Activated CD4-positive, alpha-beta T cell treated with anti-CD3 and anti-CD28 coated beads, Interleukin-2, amount 10 ng/mL, durations not matched to agents 24 days and 14 days (primary cell): Measurements from ENCODE around the gene CD226. TPM values are rescaled to one million over a fixed set of nuclear protein-coding genes. Genes with fewer than 3 reads are reported as not detected.
"Not testable (repeated sequence)": the region's sequence is repeated elsewhere in the genome, so short reads cannot be mapped to it uniquely, and the experiment has no call there.

Source experiments
- DNase-seq: peaks from one replicate; pipeline ENCODE4 v3.0.0; 2022
- H3K27ac Mint-ChIP-seq: one replicate; pipeline ENCODE4 v1.8.0; 2022; ENCODE audit warnings: mild to moderate bottlenecking, mixed read lengths
- H3K27me3 Mint-ChIP-seq: one replicate; pipeline ENCODE4 v1.8.0; 2022; ENCODE audit warnings: mixed read lengths
- H3K36me3 Mint-ChIP-seq: one replicate; pipeline ENCODE4 v1.8.0; 2022; ENCODE audit warnings: low read depth, mild to moderate bottlenecking, mixed read lengths
- H3K4me1 Mint-ChIP-seq: one replicate; pipeline ENCODE4 v1.8.0; 2021; ENCODE audit warnings: mixed read lengths
- H3K4me3 Mint-ChIP-seq: one replicate; pipeline ENCODE4 v1.8.0; 2022; ENCODE audit warnings: mild to moderate bottlenecking, moderate library complexity, mixed read lengths
- H3K9me3 Mint-ChIP-seq: one replicate; pipeline ENCODE4 v1.8.0; 2021; ENCODE audit warnings: mixed read lengths
- intact Hi-C: fragments of 100-400 bp; cut with micrococcal nuclease; formaldehyde crosslinking; loops from one replicate; pipeline ENCODE4 v1.15.1; 2023
- total RNA-seq: library from RNA; stranded (reverse); gene quantifications from 2 replicates; pipeline ENCODE4 v1.2.3, GENCODE V29; 2022

Gene CD226
- total RNA-seq, 1 donor from 2014 or later, result 121 TPM

- H3K4me1 Mint-ChIP-seq, result peaks cover 9% of the 10 kb centered on the region
- peaks cover 4% of the 10 kb centered on the region for H3K9me3 Mint-ChIP-seq
- H3K27me3 Mint-ChIP-seq, result no peaks in the 10 kb centered on the region
- no peak overlapping the region for H3K4me3 Mint-ChIP-seq
- intact Hi-C loops, result loop anchor here (2.0 kb wide), 1 partner anchor 17 kb away; no protein-coding TSS in a partner anchor
- H3K27ac Mint-ChIP-seq, result no peak overlapping the region
- no peak for DNase-seq
- peaks cover 70% of the 10 kb centered on the region for H3K36me3 Mint-ChIP-seq
Observed at GRCh38 chr18:69865776-69866175, 81.9 kb downstream of the CD226 start.

DNA sequence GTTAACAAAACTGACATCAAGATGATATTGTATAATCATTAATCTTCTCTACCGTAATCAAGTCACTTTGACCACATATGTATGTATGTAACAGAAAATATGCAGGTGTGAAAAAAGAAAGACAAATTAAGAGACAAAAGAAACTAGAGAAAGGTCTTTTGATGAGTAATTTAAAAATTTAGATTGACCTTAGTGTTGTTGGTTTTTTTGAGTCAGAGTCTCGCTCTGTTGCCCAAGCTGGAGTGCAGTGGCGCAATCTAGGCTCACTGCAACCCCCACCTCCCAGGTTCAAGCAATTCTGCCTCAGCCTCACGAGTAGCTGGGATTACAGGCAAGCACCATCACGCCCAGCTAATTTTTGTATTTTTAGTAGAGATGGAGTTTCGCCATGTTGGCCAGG is 82.9 kb downstream of the CD226 start:
- H3K4me3 Mint-ChIP-seq, H3K9me3 Mint-ChIP-seq, H3K27me3 Mint-ChIP-seq, H3K4me1 Mint-ChIP-seq, intact Hi-C loops, DNase-seq: not testable (repeated sequence)
- H3K36me3 Mint-ChIP-seq, result peaks cover 66% of the 10 kb centered on the region
- H3K27ac Mint-ChIP-seq, result peak overlapping the region; percentile 56

DNA sequence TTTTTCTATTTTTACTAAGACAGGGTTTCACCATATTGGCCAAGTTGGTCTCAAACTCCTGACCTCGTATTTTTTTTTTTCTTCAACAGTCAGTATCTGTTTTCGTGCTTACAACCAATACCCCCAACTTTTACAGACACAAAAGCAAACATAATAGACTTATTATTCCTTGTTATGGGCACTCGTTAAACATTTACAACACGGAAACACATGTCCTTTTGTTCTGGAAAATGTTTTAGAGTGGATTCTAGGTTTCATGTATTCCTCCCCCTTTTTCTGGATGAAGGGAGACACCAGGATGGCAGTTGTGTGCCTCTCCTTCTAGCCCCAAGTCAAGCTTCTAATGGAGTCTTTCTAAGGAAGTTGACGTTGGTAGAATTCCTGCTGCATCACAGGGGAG is 88.8 kb downstream of the CD226 start:
- no peaks in the 10 kb centered on the region for H3K27me3 Mint-ChIP-seq
- H3K27ac Mint-ChIP-seq, result no peak overlapping the region
- H3K9me3 Mint-ChIP-seq, result peaks cover 10% of the 10 kb centered on the region
- intact Hi-C loops, result no loop called here
- DNase-seq, result no peak
- H3K4me1 Mint-ChIP-seq, result peaks cover 3% of the 10 kb centered on the region
- peaks cover 55% of the 10 kb centered on the region for H3K36me3 Mint-ChIP-seq
- no peak overlapping the region for H3K4me3 Mint-ChIP-seq

GRCh38 chr18:69854455-69854854 is 93.2 kb downstream of the CD226 start:
- DNase-seq, result no peak
- no peak overlapping the region for H3K4me3 Mint-ChIP-seq
- peaks cover 3% of the 10 kb centered on the region for H3K4me1 Mint-ChIP-seq
- H3K27me3 Mint-ChIP-seq, result no peaks in the 10 kb centered on the region
- H3K36me3 Mint-ChIP-seq, result peaks cover 41% of the 10 kb centered on the region
- H3K27ac Mint-ChIP-seq, result no peak overlapping the region
- intact Hi-C loops, result no loop called here
- peaks cover 10% of the 10 kb centered on the region for H3K9me3 Mint-ChIP-seq

- intact Hi-C loops, result no loop called here
Observed at GRCh38 chr18:69853051-69853450, 94.6 kb downstream of the CD226 start.

DNA sequence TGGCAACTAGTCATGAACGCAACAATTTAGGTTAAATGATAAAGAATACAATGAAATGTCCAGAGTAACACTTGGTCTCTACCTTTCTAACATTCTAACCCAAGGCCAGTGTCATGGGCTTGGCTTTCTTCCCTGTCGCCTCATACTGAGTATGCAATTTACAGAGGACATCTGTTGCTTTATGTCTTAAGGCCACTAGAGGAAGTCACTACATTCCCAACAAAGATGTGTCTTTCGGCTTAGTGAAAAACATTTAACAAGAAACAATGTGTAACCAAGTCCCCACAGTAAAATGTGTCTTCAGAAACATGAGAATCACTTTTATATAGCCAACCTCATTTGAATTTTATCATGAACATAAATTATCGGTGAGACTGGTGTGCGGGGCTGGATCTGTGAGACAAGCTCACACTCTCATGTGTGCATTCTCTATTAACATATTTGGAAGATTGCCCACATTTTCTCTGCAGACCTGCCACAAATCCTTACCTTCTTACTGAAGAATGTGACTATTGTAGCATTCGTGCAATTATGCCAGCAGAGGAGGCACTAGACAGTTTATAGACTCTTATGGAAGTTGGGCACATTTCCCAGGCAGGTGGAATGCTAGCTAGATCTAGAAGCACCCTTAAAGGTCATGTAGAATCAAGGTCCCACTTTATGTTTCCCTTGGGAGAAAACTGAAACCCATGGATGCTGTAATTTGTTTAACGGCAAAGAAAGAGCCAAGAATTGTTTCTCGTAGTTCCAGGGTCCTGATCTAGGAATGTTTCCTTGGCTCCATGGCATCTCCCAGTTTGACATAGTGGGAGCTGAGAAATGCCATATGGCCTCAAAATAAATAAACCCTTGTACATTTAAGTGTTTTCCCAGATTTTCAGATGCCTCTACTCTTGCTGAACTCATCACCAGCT is 101.8 kb downstream of the CD226 start:
- no peaks in the 10 kb centered on the region for H3K36me3 Mint-ChIP-seq
- intact Hi-C loops, result loop anchor here (5.0 kb wide), 1 partner anchor 231 kb away; no protein-coding TSS in a partner anchor
- no peaks in the 10 kb centered on the region for H3K9me3 Mint-ChIP-seq
- H3K27ac Mint-ChIP-seq, result no peak overlapping the region
- H3K27me3 Mint-ChIP-seq, result no peaks in the 10 kb centered on the region
- no peaks in the 10 kb centered on the region for H3K4me1 Mint-ChIP-seq
- no peak for DNase-seq
- H3K4me3 Mint-ChIP-seq, result no peak overlapping the region

More at GRCh38 chr18:69853051-69853450, 94.6 kb downstream of the CD226 start:
- DNase-seq, result no peak
- peaks cover 33% of the 10 kb centered on the region for H3K36me3 Mint-ChIP-seq
- H3K4me1 Mint-ChIP-seq, result peaks cover 3% of the 10 kb centered on the region
- peaks cover 10% of the 10 kb centered on the region for H3K9me3 Mint-ChIP-seq
- H3K27ac Mint-ChIP-seq, result no peak overlapping the region
- H3K27me3 Mint-ChIP-seq, result no peaks in the 10 kb centered on the region
- no peak overlapping the region for H3K4me3 Mint-ChIP-seq

- Mint-ChIP-seq H3K27me3 (no peaks in the 10 kb centered on the region), H3K9me3 (no peaks in the 10 kb centered on the region), H3K27ac (no peak overlapping the region), H3K4me3 (no peak overlapping the region), H3K36me3 (peaks cover 2% of the 10 kb centered on the region), H3K4me1 (no peaks in the 10 kb centered on the region)
- no peak for DNase-seq
- intact Hi-C loops, result loop anchor here (5.0 kb wide), 1 partner anchor 233 kb away; no protein-coding TSS in a partner anchor
Observed at GRCh38 chr18:69844656-69845055, 103.0 kb downstream of the CD226 start.

GRCh38 chr18:69843015-69843414 is 104.7 kb downstream of the CD226 start:
- H3K4me1 Mint-ChIP-seq, result no peaks in the 10 kb centered on the region
- H3K27me3 Mint-ChIP-seq, result no peaks in the 10 kb centered on the region
- intact Hi-C loops, result no loop called here
- H3K27ac Mint-ChIP-seq, result no peak overlapping the region
- H3K4me3 Mint-ChIP-seq, result no peak overlapping the region
- DNase-seq, result no peak
- no peaks in the 10 kb centered on the region for H3K9me3 Mint-ChIP-seq
- peaks cover 2% of the 10 kb centered on the region for H3K36me3 Mint-ChIP-seq

- no peak overlapping the region for H3K27ac Mint-ChIP-seq
- intact Hi-C loops, result no loop called here
- H3K4me1 Mint-ChIP-seq, result no peaks in the 10 kb centered on the region
- no peaks in the 10 kb centered on the region for H3K9me3 Mint-ChIP-seq
- no peak for DNase-seq
- H3K36me3 Mint-ChIP-seq, result peaks cover 8% of the 10 kb centered on the region
- no peaks in the 10 kb centered on the region for H3K27me3 Mint-ChIP-seq
- H3K4me3 Mint-ChIP-seq, result no peak overlapping the region
Observed at GRCh38 chr18:69841117-69841516, 106.6 kb downstream of the CD226 start.

GRCh38 chr18:69840445-69840844 is 107.2 kb downstream of the CD226 start:
- no peak for DNase-seq
- H3K27ac Mint-ChIP-seq, result no peak overlapping the region
- H3K9me3 Mint-ChIP-seq, result peaks cover 1% of the 10 kb centered on the region
- H3K36me3 Mint-ChIP-seq, result peaks cover 10% of the 10 kb centered on the region
- H3K27me3 Mint-ChIP-seq, result no peaks in the 10 kb centered on the region
- no peak overlapping the region for H3K4me3 Mint-ChIP-seq
- no peaks in the 10 kb centered on the region for H3K4me1 Mint-ChIP-seq
- intact Hi-C loops, result no loop called here

DNA sequence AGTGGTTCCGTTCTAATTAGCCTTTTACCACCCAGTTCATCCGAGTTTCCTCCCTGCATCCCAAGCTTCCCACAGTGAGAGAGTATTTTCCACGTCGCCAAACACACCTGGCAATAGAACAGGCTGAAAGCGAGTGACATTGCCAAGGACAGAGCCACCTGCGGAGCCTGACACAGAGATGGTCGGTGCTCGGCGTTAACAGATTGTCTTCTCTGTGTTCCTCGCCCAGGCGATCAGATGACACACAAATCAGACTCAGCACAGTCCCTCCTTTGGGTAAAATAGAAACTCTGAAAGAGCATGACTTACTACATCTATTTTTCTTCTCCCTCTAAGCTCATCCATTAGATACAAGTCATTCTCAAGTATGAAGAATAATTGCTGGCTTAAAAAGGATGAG is 107.7 kb downstream of the CD226 start:
- intact Hi-C loops, result no loop called here
- no peak overlapping the region for H3K4me3 Mint-ChIP-seq
- no peak overlapping the region for H3K27ac Mint-ChIP-seq
- H3K9me3 Mint-ChIP-seq, result peaks cover 3% of the 10 kb centered on the region
- H3K27me3 Mint-ChIP-seq, result no peaks in the 10 kb centered on the region
- no peak for DNase-seq
- no peaks in the 10 kb centered on the region for H3K4me1 Mint-ChIP-seq
- H3K36me3 Mint-ChIP-seq, result peaks cover 10% of the 10 kb centered on the region

DNA sequence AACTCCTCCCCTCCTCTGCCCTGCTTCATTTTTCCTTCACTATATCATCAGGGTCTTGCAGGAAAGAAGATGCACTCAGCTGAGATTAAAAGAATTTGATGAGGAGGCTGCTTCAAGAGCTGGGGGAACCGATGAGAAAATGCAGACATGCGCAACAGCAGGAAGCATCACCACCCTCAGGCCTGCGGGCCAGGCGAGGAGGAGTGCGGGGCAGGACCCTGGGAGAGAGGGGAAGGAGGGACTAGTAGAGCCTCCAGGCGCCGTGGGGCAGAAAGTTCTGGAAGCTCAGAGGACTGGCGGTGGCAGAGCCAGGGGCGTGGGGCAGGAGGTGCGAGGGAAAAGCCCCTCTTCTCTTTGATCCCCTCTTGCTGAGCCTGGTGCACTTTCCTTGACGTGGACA is 108.2 kb downstream of the CD226 start:
- peaks cover 3% of the 10 kb centered on the region for H3K9me3 Mint-ChIP-seq
- H3K27me3 Mint-ChIP-seq, result no peaks in the 10 kb centered on the region
- H3K4me1 Mint-ChIP-seq, result no peaks in the 10 kb centered on the region
- intact Hi-C loops, result no loop called here
- H3K27ac Mint-ChIP-seq, result no peak overlapping the region
- H3K36me3 Mint-ChIP-seq, result peaks cover 10% of the 10 kb centered on the region
- H3K4me3 Mint-ChIP-seq, result no peak overlapping the region
- DNase-seq, result no peak

- Mint-ChIP-seq H3K36me3 (peaks cover 10% of the 10 kb centered on the region), H3K27ac (no peak overlapping the region), H3K4me1 (no peaks in the 10 kb centered on the region), H3K9me3 (peaks cover 3% of the 10 kb centered on the region), H3K27me3 (no peaks in the 10 kb centered on the region), H3K4me3 (no peak overlapping the region)
- DNase-seq, result peak; percentile 63
- intact Hi-C loops, result no loop called here
Observed at GRCh38 chr18:69838620-69839411, 108.9 kb downstream of the CD226 start.

DNA sequence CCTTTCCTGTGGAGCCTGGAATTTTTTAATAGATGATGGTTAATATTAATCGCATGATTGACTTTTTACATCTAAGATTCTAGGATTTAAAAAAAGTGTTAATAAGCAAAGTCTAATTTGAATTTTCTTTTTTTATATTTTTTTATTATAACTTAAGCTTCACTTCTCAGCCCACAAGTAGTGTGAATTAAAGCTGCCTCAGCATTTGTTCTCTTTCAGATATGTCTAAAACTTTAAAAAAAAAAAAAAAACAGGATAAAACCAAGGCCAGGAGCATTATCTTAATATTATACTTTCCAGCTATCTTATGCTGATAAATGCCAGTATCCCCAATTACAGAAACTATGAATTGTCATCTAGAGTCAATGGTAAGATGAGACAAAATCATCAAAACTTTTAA is 109.7 kb downstream of the CD226 start:
- Mint-ChIP-seq H3K27ac (no peak overlapping the region), H3K4me1 (no peaks in the 10 kb centered on the region), H3K4me3 (no peak overlapping the region), H3K27me3 (no peaks in the 10 kb centered on the region), H3K9me3 (peaks cover 3% of the 10 kb centered on the region), H3K36me3 (peaks cover 12% of the 10 kb centered on the region)
- intact Hi-C loops, result no loop called here
- DNase-seq, result no peak
